ENCODE measurements around the gene NDUFB10. TPM values are rescaled to one million over a fixed set of nuclear protein-coding genes. Genes with fewer than 3 reads are reported as not detected.

NDUFB10 gene
- total RNA-seq, 2 experiments from 2014 or later: 113 to 118 TPM

- ChIA-PET CTCF (interaction anchor here (4.1 kb wide), 1 partner anchor 135 kb away, joined by 30 read pairs; no protein-coding TSS in a partner anchor), POLR2A (no interaction called here)
- DNase-seq: no peak
- intact Hi-C loops (cut with DNase I, micrococcal nuclease): loop anchor here (5.0 to 10.0 kb wide), 4 partner anchors 43 to 329 kb away; partner anchors contain the start of genes MLST8 (in 1 of the 2) and RPS2 (in 1 of the 2)
- Mint-ChIP-seq H3K9me3 (ENCODE audit: low read depth) (no peaks in the 10 kb centered on the region), H3K27me3 (no peaks in the 10 kb centered on the region), H3K27ac (no peak overlapping the region), H3K4me1 (peaks cover 41% of the 10 kb centered on the region), H3K4me3 (no peak overlapping the region), H3K36me3 (ENCODE audit: low read depth) (peaks cover 39% of the 10 kb centered on the region)
- ATAC-seq: no peak
Observed at GRCh38 chr16:2005646-2006045, 46.3 kb downstream of the NDUFB10 start.

GRCh38 chr16:2006317-2006716 is 47.0 kb downstream of the NDUFB10 start:
- Mint-ChIP-seq H3K4me1 (peaks cover 41% of the 10 kb centered on the region), H3K27me3 (no peaks in the 10 kb centered on the region), H3K9me3 (ENCODE audit: low read depth) (no peaks in the 10 kb centered on the region), H3K27ac (no peak overlapping the region), H3K4me3 (peak overlapping the region; percentile 82), H3K36me3 (ENCODE audit: low read depth) (peaks cover 35% of the 10 kb centered on the region)
- intact Hi-C loops (cut with DNase I, micrococcal nuclease): loop anchor here (5.0 to 10.0 kb wide), 4 partner anchors 44 to 328 kb away; partner anchors contain the start of genes MLST8 (in 1 of the 2) and RPS2 (in 1 of the 2)
- no peak for DNase-seq
- ChIA-PET CTCF (interaction anchor here (4.1 kb wide), 1 partner anchor 134 kb away, joined by 30 read pairs; no protein-coding TSS in a partner anchor), POLR2A (no interaction called here)
- ATAC-seq: no peak

GRCh38 chr16:2007081-2007836 is 47.9 kb downstream of the NDUFB10 start:
- intact Hi-C loops (cut with DNase I, micrococcal nuclease): loop anchor here (5.0 to 10.0 kb wide), 4 partner anchors 45 to 328 kb away; partner anchors contain the start of genes MLST8 (in 1 of the 2) and RPS2 (in 1 of the 2)
- H3K36me3 Mint-ChIP-seq (ENCODE audit: low read depth): peaks cover 31% of the 10 kb centered on the region
- H3K4me1 Mint-ChIP-seq: peaks cover 41% of the 10 kb centered on the region
- ChIA-PET POLR2A (interaction anchor here (1.4 kb wide), 1 partner anchor 148 kb away, joined by 4 read pairs; the partner anchor contains the start of gene TRAF7), CTCF (interaction anchor here (1.4 kb wide), 1 partner anchor 133 kb away, joined by 6 read pairs; no protein-coding TSS in a partner anchor)
- no peak for ATAC-seq
- H3K4me3 Mint-ChIP-seq: peak overlapping the region; percentile 82
- H3K27ac Mint-ChIP-seq: peak overlapping the region; percentile 89
- H3K9me3 Mint-ChIP-seq (ENCODE audit: low read depth): no peaks in the 10 kb centered on the region
- no peak for DNase-seq
- no peaks in the 10 kb centered on the region for H3K27me3 Mint-ChIP-seq

- Mint-ChIP-seq H3K27ac (peak overlapping the region; percentile 89), H3K4me3 (peak overlapping the region; percentile 82), H3K9me3 (ENCODE audit: low read depth) (no peaks in the 10 kb centered on the region), H3K4me1 (peaks cover 41% of the 10 kb centered on the region), H3K36me3 (ENCODE audit: low read depth) (peaks cover 28% of the 10 kb centered on the region), H3K27me3 (no peaks in the 10 kb centered on the region)
- intact Hi-C loops (cut with DNase I, micrococcal nuclease): loop anchor here (2.0 to 10.0 kb wide), 5 partner anchors 13 to 327 kb away; partner anchors contain the start of genes MLST8 (in 1 of the 2) and RPS2 (in 1 of the 2)
- CTCF ChIA-PET: interaction anchor here (1.3 to 1.4 kb wide), 3 partner anchors 14 to 132 kb away, joined by 4 to 8 read pairs (median 6); partner anchors contain the start of gene PKD1
- POLR2A ChIA-PET: interaction anchor here (0.6 to 1.4 kb wide), 2 partner anchors 44 to 147 kb away, joined by 3 to 4 read pairs; partner anchors contain the start of gene TRAF7
- no peak for ATAC-seq
- peak; percentile 53 for DNase-seq
Observed at GRCh38 chr16:2008009-2008526, 48.7 kb downstream of the NDUFB10 start.

GRCh38 chr16:2008631-2009163 is 49.4 kb downstream of the NDUFB10 start:
- H3K4me3 Mint-ChIP-seq: peak overlapping the region; percentile 82
- intact Hi-C loops (cut with DNase I, micrococcal nuclease): loop anchor here (1.0 to 10.0 kb wide), 13 partner anchors 14 to 326 kb away; partner anchors contain the start of genes E4F1 (in 1 of the 2), MAPK8IP3 (in 1 of the 2), MLST8 (in 1 of the 2) and NTHL1 (in 1 of the 2)
- peak overlapping the region; percentile 89 for H3K27ac Mint-ChIP-seq
- ATAC-seq (peak; percentile 10), DNase-seq (peak; percentile 68)
- peaks cover 28% of the 10 kb centered on the region for H3K36me3 Mint-ChIP-seq (ENCODE audit: low read depth)
- no peaks in the 10 kb centered on the region for H3K27me3 Mint-ChIP-seq
- POLR2A ChIA-PET: interaction anchor here (0.6 to 1.4 kb wide), 2 partner anchors 45 to 147 kb away, joined by 3 to 4 read pairs; partner anchors contain the start of gene TRAF7
- no peaks in the 10 kb centered on the region for H3K9me3 Mint-ChIP-seq (ENCODE audit: low read depth)
- peaks cover 41% of the 10 kb centered on the region for H3K4me1 Mint-ChIP-seq
- CTCF ChIA-PET: interaction anchor here (0.7 to 1.4 kb wide), 4 partner anchors 14 to 132 kb away, joined by 3 to 8 read pairs (median 5); partner anchors contain the start of gene PKD1

GRCh38 chr16:2009164-2009711 is 49.9 kb downstream of the NDUFB10 start:
- DNase-seq (no peak), ATAC-seq (peak; percentile 34)
- intact Hi-C loops (cut with DNase I, micrococcal nuclease): loop anchor here (1.0 to 10.0 kb wide), 13 partner anchors 14 to 326 kb away; partner anchors contain the start of genes E4F1 (in 1 of the 2), MAPK8IP3 (in 1 of the 2), MLST8 (in 1 of the 2) and NTHL1 (in 1 of the 2)
- H3K36me3 Mint-ChIP-seq (ENCODE audit: low read depth): peaks cover 28% of the 10 kb centered on the region
- ChIA-PET CTCF (interaction anchor here (0.7 to 1.4 kb wide), 3 partner anchors 13 to 131 kb away, joined by 3 to 8 read pairs (median 4); partner anchors contain the start of gene PKD1), POLR2A (interaction anchor here (0.6 kb wide), 1 partner anchor 146 kb away, joined by 3 read pairs; the partner anchor contains the start of gene TRAF7)
- no peaks in the 10 kb centered on the region for H3K9me3 Mint-ChIP-seq (ENCODE audit: low read depth)
- H3K4me1 Mint-ChIP-seq: peaks cover 41% of the 10 kb centered on the region
- peak overlapping the region; percentile 89 for H3K27ac Mint-ChIP-seq
- H3K4me3 Mint-ChIP-seq: peak overlapping the region; percentile 82
- no peaks in the 10 kb centered on the region for H3K27me3 Mint-ChIP-seq

GRCh38 chr16:2009791-2010510 is 50.6 kb downstream of the NDUFB10 start, which contains the start of gene ZNF598:
TSS of gene ZNF598 (minus strand) at chr16:2009821.
- ATAC-seq: peak; percentile 93
- H3K27me3 Mint-ChIP-seq: no peaks in the 10 kb centered on the region

More at GRCh38 chr16:2009791-2010510, 50.6 kb downstream of the NDUFB10 start, which contains the start of gene ZNF598:
- Mint-ChIP-seq H3K36me3 (ENCODE audit: low read depth) (peaks cover 26% of the 10 kb centered on the region), H3K9me3 (ENCODE audit: low read depth) (no peaks in the 10 kb centered on the region), H3K4me3 (peak within 1 kb of the TSS; percentile 95), H3K4me1 (peaks cover 35% of the 10 kb centered on the region), H3K27ac (peak within 1 kb of the TSS; percentile 90)
- peak; percentile 90 for DNase-seq
- ChIA-PET CTCF (no interaction called here), POLR2A (interaction anchor here (0.7 kb wide), 1 partner anchor 136 kb away, joined by 3 read pairs; no protein-coding TSS in a partner anchor)
- intact Hi-C loops (cut with DNase I, micrococcal nuclease): loop anchor here (1.0 to 10.0 kb wide), 13 partner anchors 13 to 325 kb away; partner anchors contain the start of genes E4F1 (in 1 of the 2), MAPK8IP3 (in 1 of the 2), MLST8 (in 1 of the 2) and NTHL1 (in 1 of the 2)

Other genes with a start within 250 kb of the NDUFB10 start
- 10 to 100 TPM; 23.7 to 43.6 TPM for gene NME3, start 188.0 kb upstream of the NDUFB10 start, total RNA-seq
- 10 to 100 TPM; 13.1 to 18.4 TPM for gene EME2, start 186.7 kb upstream of the NDUFB10 start, total RNA-seq
- 100 to 1,000 TPM; 146 to 175 TPM for gene MRPS34, start 186.4 kb upstream of the NDUFB10 start, total RNA-seq
- 10 to 100 TPM; 12.5 to 13.6 TPM for gene SPSB3, start 177.0 kb upstream of the NDUFB10 start, total RNA-seq
- 10 to 100 TPM; 34.4 to 42.4 TPM for gene NUBP2, start 176.6 kb upstream of the NDUFB10 start, total RNA-seq
- gene IGFALS, start 165.8 kb upstream of the NDUFB10 start, total RNA-seq: not detected
- gene HAGH, start 132.7 kb upstream of the NDUFB10 start, total RNA-seq: 10 to 100 TPM; 20.9 to 25.0 TPM
- gene FAHD1, start 132.3 kb upstream of the NDUFB10 start, total RNA-seq: 10 to 100 TPM; 11.6 to 11.9 TPM
- gene MEIOB, start 87.4 kb upstream of the NDUFB10 start, total RNA-seq: under 1 TPM; 0.14 to 0.21 TPM
- not detected for gene HS3ST6, start 41.1 kb upstream of the NDUFB10 start, total RNA-seq
- gene MSRB1, start 16.3 kb upstream of the NDUFB10 start, total RNA-seq: 10 to 100 TPM; 17.3 to 21.8 TPM
- gene RPL3L, start 4.8 kb upstream of the NDUFB10 start, total RNA-seq: not detected
- 1,000 to 10,000 TPM; 5,351 to 6,287 TPM for gene RPS2, start 5.3 kb downstream of the NDUFB10 start, total RNA-seq
- gene RNF151, start 7.3 kb downstream of the NDUFB10 start, total RNA-seq: not detected
- gene TBL3, start 12.5 kb downstream of the NDUFB10 start, total RNA-seq: 10 to 100 TPM; 47.4 to 48.6 TPM
- gene NOXO1, start 21.9 kb downstream of the NDUFB10 start, total RNA-seq: not detected
- 10 to 100 TPM; 25.0 to 25.8 TPM for gene GFER, start 24.7 kb downstream of the NDUFB10 start, total RNA-seq
- 1 to 10 TPM; 4.8 to 5.9 TPM for gene SYNGR3, start 30.4 kb downstream of the NDUFB10 start, total RNA-seq
- 10 to 100 TPM; 64.6 to 69.8 TPM for gene ZNF598, start 50.3 kb downstream of the NDUFB10 start, total RNA-seq
- 1 to 10 TPM; 2.0 to 2.8 TPM for gene NPW, start 60.2 kb downstream of the NDUFB10 start, total RNA-seq
- gene NHERF2, start 67.4 kb downstream of the NDUFB10 start, total RNA-seq: 1 to 10 TPM; 1.9 to 2.7 TPM
- 10 to 100 TPM; 22.6 to 26.1 TPM for gene NTHL1, start 88.3 kb downstream of the NDUFB10 start, total RNA-seq
- 10 to 100 TPM; 49.6 to 72.9 TPM for gene TSC2, start 88.4 kb downstream of the NDUFB10 start, total RNA-seq
- gene PKD1, start 176.4 kb downstream of the NDUFB10 start, total RNA-seq: 10 to 100 TPM; 64.3 to 71.2 TPM
- under 1 TPM in 1 of 2 experiments, not detected in 1; 0.21 TPM for gene RAB26, start 189.1 kb downstream of the NDUFB10 start, total RNA-seq
- 10 to 100 TPM; 70.7 to 93.7 TPM for gene TRAF7, start 196.2 kb downstream of the NDUFB10 start, total RNA-seq
- 1 to 10 TPM in 1 of 2 experiments, under 1 TPM in 1; 0.98 to 1.3 TPM for gene CASKIN1, start 237.1 kb downstream of the NDUFB10 start, total RNA-seq
- gene MLST8, start 245.9 kb downstream of the NDUFB10 start, total RNA-seq: 10 to 100 TPM; 61.3 to 76.1 TPM